GM23248 (cell line): ENCODE results near the gene BTG1. TPM values are rescaled to one million over a fixed set of nuclear protein-coding genes. Genes with fewer than 3 reads are reported as not detected.

Experiments used
- DNase-seq: peaks from one replicate; pipeline ENCODE4 v3.0.0-alpha.2; 2015
- H2AFZ ChIP-seq: fragments of 200-600 bp; sonication (generic); 2 replicates; pipeline ENCODE4 v1.6.1; 2016; ENCODE audit warnings: antibody characterized with exemption
- H3F3A ChIP-seq: fragments of 200-600 bp; sonication (generic); 2 replicates; pipeline ENCODE4 v1.6.1; 2016; ENCODE audit warnings: mild to moderate bottlenecking, antibody characterized with exemption, mixed run types; ENCODE audit not compliant: insufficient read depth
- H3K27ac ChIP-seq: fragments of 200-600 bp; sonication (generic); 2 replicates; pipeline ENCODE4 v1.5.1; 2016; ENCODE audit warnings: mild to moderate bottlenecking
- H3K27me3 ChIP-seq: fragments of 200-600 bp; sonication (generic); replicated peaks from 2 replicates; pipeline ENCODE4 v1.6.1; 2016; ENCODE audit warnings: mild to moderate bottlenecking; ENCODE audit not compliant: insufficient read depth
- H3K36me3 ChIP-seq: fragments of 200-600 bp; sonication (generic); 2 replicates; pipeline ENCODE4 v1.6.1; 2016; ENCODE audit warnings: low read depth, mild to moderate bottlenecking
- H3K4me1 ChIP-seq: fragments of 200-600 bp; sonication (generic); 2 replicates; pipeline ENCODE4 v1.6.1; 2016; ENCODE audit warnings: mild to moderate bottlenecking; ENCODE audit not compliant: insufficient read depth
- H3K4me2 ChIP-seq: fragments of 200-600 bp; sonication (generic); one replicate; pipeline ENCODE4 v1.6.1; 2016; ENCODE audit warnings: mild to moderate bottlenecking; ENCODE audit not compliant: unreplicated experiment
- H3K4me3 ChIP-seq: fragments of 200-600 bp; sonication (generic); 2 replicates; pipeline ENCODE4 v1.5.1; 2016; ENCODE audit warnings: mild to moderate bottlenecking
- H3K79me2 ChIP-seq: fragments of 200-600 bp; sonication (generic); 2 replicates; pipeline ENCODE4 v1.6.1; 2016; ENCODE audit warnings: mild to moderate bottlenecking; ENCODE audit not compliant: insufficient read depth
- H3K9ac ChIP-seq: fragments of 200-600 bp; sonication (generic); 2 replicates; pipeline ENCODE4 v1.6.1; 2016; ENCODE audit warnings: mild to moderate bottlenecking
- H3K9me2 ChIP-seq: fragments of 200-600 bp; sonication (generic); 2 replicates; pipeline ENCODE4 v1.6.1; 2016; ENCODE audit warnings: mixed run types, mild to moderate bottlenecking, moderate library complexity; ENCODE audit not compliant: insufficient read depth
- H3K9me3 ChIP-seq: fragments of 200-600 bp; sonication (generic); one replicate; pipeline ENCODE4 v1.6.1; 2017; ENCODE audit warnings: low read depth
- H4K20me1 ChIP-seq: fragments of 200-600 bp; sonication (generic); 2 replicates; pipeline ENCODE4 v1.6.0; 2016; ENCODE audit not compliant: insufficient read depth
- EZH2 ChIP-seq: fragments of 200-600 bp; sonication (generic); IDR thresholded peaks from 2 replicates; pipeline ENCODE4 v1.6.1; 2018; ENCODE audit warnings: antibody characterized with exemption, mild to moderate bottlenecking; ENCODE audit not compliant: insufficient read depth, poor library complexity, severe bottlenecking
- EZH2phosphoT487 ChIP-seq: fragments of 200-600 bp; sonication (generic); IDR thresholded peaks from 2 replicates; pipeline ENCODE4 v1.6.1; 2018; ENCODE audit warnings: antibody characterized with exemption, moderate library complexity, mild to moderate bottlenecking, low read depth; ENCODE audit not compliant: insufficient read depth
- WGBS, 2 experiments: methylation state at CpG; one replicate each; pipeline ENCODE4 v1.1.6; 2015 to 2017; ENCODE audit warnings: low lambda C conversion rate in 2 of 2, low coverage in 1 of 2; ENCODE audit errors: missing lambda C conversion rate in 2 of 2; 5-methylcytosine and 5-hydroxymethylcytosine counted together
- in situ Hi-C: fragments of 300-500 bp; cut with MboI; formaldehyde crosslinking; loops from 2 replicates; pipeline ENCODE4 v1.15.0; 2020
- polyA plus RNA-seq: library from polyadenylated mRNA; unstranded; fragments of >200 nt; fragmentation: Nextera tagmentation; extraction: Ambion mirVana; gene quantifications from 2 replicates; pipeline ENCODE4 v1.2.1, GENCODE V29; 2016
- total RNA-seq: library from RNA; depleted of rRNA; stranded (reverse); fragments of >200 nt; shearing (Covaris generic); gene quantifications from 2 replicates; pipeline ENCODE4 v1.2.3, GENCODE V29; 2014

BTG1 gene
- total and polyA plus RNA-seq, 2 experiments from 2014 or later, result 14.4 to 62.2 TPM

DNA sequence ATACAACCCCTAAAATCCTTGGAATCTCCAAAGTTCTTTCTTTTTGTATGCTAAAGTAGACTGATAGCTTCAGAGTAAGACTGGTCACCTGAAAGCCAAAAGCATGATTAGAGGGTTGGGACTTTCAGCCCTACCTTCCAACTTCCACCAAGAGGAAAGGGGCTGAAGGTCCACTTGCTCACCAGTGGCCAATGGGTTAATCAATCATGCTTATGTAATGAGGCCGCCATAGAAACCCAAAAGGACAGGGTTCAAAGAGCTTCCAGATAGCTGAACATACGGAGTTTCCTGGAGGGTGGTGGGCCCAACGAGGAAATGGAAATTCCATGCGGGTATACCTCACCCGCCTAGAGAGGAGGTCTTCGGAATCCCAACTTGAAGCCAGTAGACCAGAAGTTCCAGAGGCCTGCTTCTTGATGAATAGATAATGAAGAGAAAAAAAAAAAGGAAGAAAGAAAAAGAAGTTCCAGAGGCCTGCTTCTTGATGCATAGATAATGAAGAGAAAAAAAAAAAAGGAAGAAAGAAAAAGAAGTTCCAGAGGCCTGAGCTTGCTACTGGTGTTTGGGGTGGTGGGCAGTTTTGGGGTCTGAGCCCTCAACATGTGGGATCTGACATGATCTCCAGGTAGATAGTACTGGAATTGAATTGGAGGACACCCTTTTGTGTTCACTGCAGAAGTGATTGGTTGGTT, 11.2 kb upstream of the BTG1 start:
- Histone ChIP-seq H3K4me2 (no peak overlapping the region), H3K27ac (no peak overlapping the region), H3K36me3 (no peaks in the 10 kb centered on the region), H3K27me3 (no peaks in the 10 kb centered on the region), H3K9me2 (no peaks in the 10 kb centered on the region), H3F3A (no peaks in the 10 kb centered on the region), H4K20me1 (no peaks in the 10 kb centered on the region), H3K79me2 (no peaks in the 10 kb centered on the region), H3K9ac (no peak overlapping the region), H3K4me1 (peaks cover 8% of the 10 kb centered on the region; the same call in 1 of the 2 replicates), H3K9me3 (no peaks in the 10 kb centered on the region), H3K4me3 (no peak overlapping the region), H2AFZ (no peak overlapping the region)
- DNase-seq, result no peak
- TF ChIP-seq EZH2, result no peak
- WGBS, 2 experiments, result 93 to 97% methylated on average over 6 of the region's 6 CpGs
- in situ Hi-C loops, result no loop called here

DNA sequence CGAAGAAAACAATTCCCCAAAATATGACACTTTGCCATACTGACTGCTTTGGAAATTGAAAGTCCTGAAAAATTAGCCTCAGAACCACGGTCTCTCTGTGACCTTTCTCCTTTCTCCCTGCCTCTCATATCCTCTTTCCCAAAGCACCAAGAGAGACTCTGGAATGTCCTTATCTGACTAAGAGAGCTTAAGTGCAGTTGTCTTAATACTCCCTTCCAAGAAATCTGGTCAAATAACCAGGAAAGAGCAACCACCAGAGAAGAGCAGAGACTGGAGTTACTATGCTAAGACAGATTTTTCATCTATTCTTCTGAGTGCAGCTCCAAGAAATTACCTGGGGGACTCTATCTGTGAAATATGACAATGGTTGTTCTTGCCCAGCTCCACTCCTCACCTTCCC, 10.5 kb upstream of the BTG1 start:
- Histone ChIP-seq H3K9me3 (no peaks in the 10 kb centered on the region), H3K36me3 (no peaks in the 10 kb centered on the region), H4K20me1 (no peaks in the 10 kb centered on the region), H3K9me2 (no peaks in the 10 kb centered on the region), H3K9ac (no peak overlapping the region), H3K4me3 (no peak overlapping the region), H3K4me2 (no peak overlapping the region), H3K27me3 (no peaks in the 10 kb centered on the region), H3K27ac (no peak overlapping the region), H2AFZ (no peak overlapping the region), H3F3A (no peaks in the 10 kb centered on the region), H3K79me2 (no peaks in the 10 kb centered on the region), H3K4me1 (peaks cover 5% of the 10 kb centered on the region; the same call in 1 of the 2 replicates)
- no peak for DNase-seq
- no peak for TF ChIP-seq EZH2
- TF ChIP-seq EZH2phosphoT487, result no peak
- WGBS, 2 experiments, result 93 to 96% methylated on average over 2 of the region's 2 CpGs
- in situ Hi-C loops, result no loop called here

DNA sequence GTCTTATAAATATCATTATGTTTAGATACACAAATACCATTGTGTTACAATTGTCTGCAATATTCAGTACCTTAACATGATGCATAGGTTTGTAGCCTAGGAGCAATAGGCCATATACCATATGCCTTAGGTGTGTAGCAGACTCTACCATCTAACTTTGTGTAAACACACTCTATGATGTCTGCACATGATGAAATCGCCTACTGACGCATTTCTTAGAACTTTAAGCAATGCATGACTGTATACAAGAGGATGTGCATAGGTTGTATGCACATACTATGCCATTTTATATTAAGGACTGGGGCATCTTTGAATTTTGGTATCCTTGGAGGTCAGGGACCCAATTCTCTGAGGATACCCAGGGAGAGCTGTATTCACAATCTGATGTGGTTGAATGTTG, 10.1 kb upstream of the BTG1 start:
- H3K9ac ChIP-seq, result no peak overlapping the region
- no peak for DNase-seq
- 84 to 97% methylated on average over 2 of the region's 2 CpGs for WGBS, 2 experiments

DNA sequence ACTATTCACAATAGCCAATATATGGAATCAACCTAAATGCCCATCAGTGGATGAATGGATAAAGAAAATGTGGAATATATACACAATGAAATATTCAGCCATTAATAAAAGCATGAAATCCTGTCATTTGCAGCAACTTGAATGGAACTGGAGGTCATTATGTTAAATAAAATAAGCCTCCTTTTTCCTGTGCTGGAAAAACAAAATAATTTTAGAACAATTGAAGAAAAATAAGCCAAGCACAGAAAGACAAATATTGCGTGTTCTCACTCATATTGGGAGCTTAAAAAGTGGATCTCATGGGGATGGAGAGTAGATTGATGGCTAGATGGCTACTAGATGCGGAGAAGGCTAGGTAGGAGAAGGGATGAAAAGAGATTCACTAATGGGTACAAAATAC, 6.3 kb upstream of the BTG1 start:
- no peaks in the 10 kb centered on the region for H3K9me3 ChIP-seq
- WGBS, 2 experiments, result 80 to 96% methylated on average over 2 of the region's 2 CpGs
- H3K4me3 ChIP-seq, result no peak overlapping the region
- H3K79me2 ChIP-seq, result no peaks in the 10 kb centered on the region
- no peaks in the 10 kb centered on the region; the same call in 1 of the 2 replicates for H3F3A ChIP-seq
- peaks cover 5% of the 10 kb centered on the region; the same call in 1 of the 2 replicates for H3K4me1 ChIP-seq
- DNase-seq, result no peak
- H3K4me2 ChIP-seq, result no peak overlapping the region
- in situ Hi-C loops, result no loop called here
- H3K27ac ChIP-seq, result no peak overlapping the region
- no peak overlapping the region for H3K9ac ChIP-seq
- H2AFZ ChIP-seq, result no peak overlapping the region
- no peaks in the 10 kb centered on the region for H3K27me3 ChIP-seq
- no peaks in the 10 kb centered on the region for H4K20me1 ChIP-seq
- no peak for TF ChIP-seq EZH2
- no peak for TF ChIP-seq EZH2phosphoT487
- H3K36me3 ChIP-seq, result no peaks in the 10 kb centered on the region
- no peaks in the 10 kb centered on the region for H3K9me2 ChIP-seq

More for the DNA sequence above, 10.1 kb upstream of the BTG1 start:
- no peak overlapping the region for H2AFZ ChIP-seq
- 0 out of 2 replicates have a peak, but pooled peaks cover under 1% of the 10 kb centered on the region for H3K4me1 ChIP-seq
- H4K20me1 ChIP-seq, result no peaks in the 10 kb centered on the region
- H3K27me3 ChIP-seq, result no peaks in the 10 kb centered on the region
- no peak overlapping the region for H3K4me3 ChIP-seq
- no peaks in the 10 kb centered on the region for H3F3A ChIP-seq
- no peak overlapping the region for H3K27ac ChIP-seq
- H3K4me2 ChIP-seq, result no peak overlapping the region
- TF ChIP-seq EZH2, result no peak
- no peak for TF ChIP-seq EZH2phosphoT487
- no peaks in the 10 kb centered on the region for H3K9me3 ChIP-seq
- no peaks in the 10 kb centered on the region for H3K9me2 ChIP-seq
- no peaks in the 10 kb centered on the region for H3K36me3 ChIP-seq
- H3K79me2 ChIP-seq, result no peaks in the 10 kb centered on the region
- in situ Hi-C loops, result no loop called here
